GM23248 (cell line): ENCODE measurements around the gene DRAXIN. TPM values are rescaled to one million over a fixed set of nuclear protein-coding genes. Genes with fewer than 3 reads are reported as not detected.
"Not testable (repeated sequence)": the region's sequence is repeated elsewhere in the genome, so short reads cannot be mapped to it uniquely, and the experiment has no call there.

ENCODE experiments used
- DNase-seq: peaks from one replicate; pipeline ENCODE4 v3.0.0-alpha.2; 2015
- H2AFZ ChIP-seq: fragments of 200-600 bp; sonication (generic); 2 replicates; pipeline ENCODE4 v1.6.1; 2016; ENCODE audit warnings: antibody characterized with exemption
- H3F3A ChIP-seq: fragments of 200-600 bp; sonication (generic); 2 replicates; pipeline ENCODE4 v1.6.1; 2016; ENCODE audit warnings: mild to moderate bottlenecking, antibody characterized with exemption, mixed run types; ENCODE audit not compliant: insufficient read depth
- H3K27ac ChIP-seq: fragments of 200-600 bp; sonication (generic); 2 replicates; pipeline ENCODE4 v1.5.1; 2016; ENCODE audit warnings: mild to moderate bottlenecking
- H3K27me3 ChIP-seq: fragments of 200-600 bp; sonication (generic); replicated peaks from 2 replicates; pipeline ENCODE4 v1.6.1; 2016; ENCODE audit warnings: mild to moderate bottlenecking; ENCODE audit not compliant: insufficient read depth
- H3K36me3 ChIP-seq: fragments of 200-600 bp; sonication (generic); 2 replicates; pipeline ENCODE4 v1.6.1; 2016; ENCODE audit warnings: low read depth, mild to moderate bottlenecking
- H3K4me1 ChIP-seq: fragments of 200-600 bp; sonication (generic); 2 replicates; pipeline ENCODE4 v1.6.1; 2016; ENCODE audit warnings: mild to moderate bottlenecking; ENCODE audit not compliant: insufficient read depth
- H3K4me2 ChIP-seq: fragments of 200-600 bp; sonication (generic); one replicate; pipeline ENCODE4 v1.6.1; 2016; ENCODE audit warnings: mild to moderate bottlenecking; ENCODE audit not compliant: unreplicated experiment
- H3K4me3 ChIP-seq: fragments of 200-600 bp; sonication (generic); 2 replicates; pipeline ENCODE4 v1.5.1; 2016; ENCODE audit warnings: mild to moderate bottlenecking
- H3K79me2 ChIP-seq: fragments of 200-600 bp; sonication (generic); 2 replicates; pipeline ENCODE4 v1.6.1; 2016; ENCODE audit warnings: mild to moderate bottlenecking; ENCODE audit not compliant: insufficient read depth
- H3K9ac ChIP-seq: fragments of 200-600 bp; sonication (generic); 2 replicates; pipeline ENCODE4 v1.6.1; 2016; ENCODE audit warnings: mild to moderate bottlenecking
- H3K9me2 ChIP-seq: fragments of 200-600 bp; sonication (generic); 2 replicates; pipeline ENCODE4 v1.6.1; 2016; ENCODE audit warnings: mixed run types, mild to moderate bottlenecking, moderate library complexity; ENCODE audit not compliant: insufficient read depth
- H3K9me3 ChIP-seq: fragments of 200-600 bp; sonication (generic); one replicate; pipeline ENCODE4 v1.6.1; 2017; ENCODE audit warnings: low read depth
- H4K20me1 ChIP-seq: fragments of 200-600 bp; sonication (generic); 2 replicates; pipeline ENCODE4 v1.6.0; 2016; ENCODE audit not compliant: insufficient read depth
- EZH2 ChIP-seq: fragments of 200-600 bp; sonication (generic); IDR thresholded peaks from 2 replicates; pipeline ENCODE4 v1.6.1; 2018; ENCODE audit warnings: antibody characterized with exemption, mild to moderate bottlenecking; ENCODE audit not compliant: insufficient read depth, poor library complexity, severe bottlenecking
- EZH2phosphoT487 ChIP-seq: fragments of 200-600 bp; sonication (generic); IDR thresholded peaks from 2 replicates; pipeline ENCODE4 v1.6.1; 2018; ENCODE audit warnings: antibody characterized with exemption, moderate library complexity, mild to moderate bottlenecking, low read depth; ENCODE audit not compliant: insufficient read depth
- WGBS, 2 experiments: methylation state at CpG; one replicate each; pipeline ENCODE4 v1.1.6; 2015 to 2017; ENCODE audit warnings: low lambda C conversion rate in 2 of 2, low coverage in 1 of 2; ENCODE audit errors: missing lambda C conversion rate in 2 of 2; 5-methylcytosine and 5-hydroxymethylcytosine counted together
- in situ Hi-C: fragments of 300-500 bp; cut with MboI; formaldehyde crosslinking; loops from 2 replicates; pipeline ENCODE4 v1.15.0; 2020
- polyA plus RNA-seq: library from polyadenylated mRNA; unstranded; fragments of >200 nt; fragmentation: Nextera tagmentation; extraction: Ambion mirVana; gene quantifications from 2 replicates; pipeline ENCODE4 v1.2.1, GENCODE V29; 2016
- total RNA-seq: library from RNA; depleted of rRNA; stranded (reverse); fragments of >200 nt; shearing (Covaris generic); gene quantifications from 2 replicates; pipeline ENCODE4 v1.2.3, GENCODE V29; 2014; rRNA removed

DRAXIN gene
- total RNA-seq (0.11 TPM in 1 of 2 replicates, not detected in the other), polyA plus RNA-seq (0.04 and 0.06 TPM in 2 replicates)

DNA sequence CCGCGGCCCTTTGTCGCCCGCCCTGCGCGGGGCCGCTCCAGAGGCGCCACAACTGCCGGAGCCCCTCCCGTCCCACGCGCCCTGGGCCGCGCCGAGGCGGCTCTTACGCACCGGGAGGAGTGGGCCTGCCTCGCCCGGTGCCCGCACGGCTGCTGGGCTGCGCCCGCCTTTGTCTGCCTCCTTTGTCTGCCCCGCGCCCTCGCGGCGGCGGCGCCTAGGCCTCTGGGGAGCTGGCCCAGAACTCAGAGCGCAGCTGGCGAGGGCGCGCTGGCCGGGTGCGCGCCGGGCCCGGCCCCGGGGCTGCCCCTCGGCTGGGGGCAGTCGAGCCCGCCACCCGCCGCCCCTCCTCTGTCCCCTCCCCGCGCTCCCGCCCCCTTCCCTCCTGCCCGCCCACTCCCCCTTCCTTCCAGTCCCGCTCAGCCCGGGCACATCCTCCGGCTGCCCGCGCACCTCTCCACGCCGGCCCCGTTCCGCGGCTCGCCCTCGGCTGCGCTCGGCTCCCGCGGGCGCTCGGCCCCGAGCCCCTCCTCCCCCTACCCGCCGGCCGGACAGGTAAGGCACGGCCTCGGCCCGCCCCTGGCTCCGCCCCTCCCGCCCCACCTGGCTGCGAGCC lies at the start of gene DRAXIN:
Gene DRAXIN (plus strand): TSS at position 409 of the 613 bp plus-strand sequence. CDS start 14,549 bp downstream, outside the sequence.
- no peaks in the 10 kb centered on the region for H3F3A ChIP-seq
- in situ Hi-C loops: no loop called here
- no peaks in the 10 kb centered on the region for H3K9me3 ChIP-seq
- H3K27ac ChIP-seq: no peak within 1 kb of the TSS
- 1 to 3% methylated on average over 35 to 46 of the region's 78 CpGs for WGBS, 2 experiments
- no peaks in the 10 kb centered on the region for H3K79me2 ChIP-seq
- H3K27me3 ChIP-seq: peaks cover 23% of the 10 kb centered on the region
- H2AFZ ChIP-seq: no peak within 1 kb of the TSS
- peaks cover 13% of the 10 kb centered on the region for H3K4me1 ChIP-seq
- no peak within 1 kb of the TSS for H3K9ac ChIP-seq
- peak within 1 kb of the TSS; percentile 49 for H3K4me2 ChIP-seq
- peak within 1 kb of the TSS; percentile 38; the same call in 1 of the 2 replicates for H3K4me3 ChIP-seq
- no peaks in the 10 kb centered on the region for H3K36me3 ChIP-seq
- H3K9me2 ChIP-seq: no peaks in the 10 kb centered on the region
- DNase-seq: peak; percentile 24
- 0 out of 2 replicates have a peak, but pooled peaks have one; percentile 47 for TF ChIP-seq EZH2phosphoT487
- TF ChIP-seq EZH2: no peak
- no peaks in the 10 kb centered on the region for H4K20me1 ChIP-seq

GRCh38 chr1:11641776-11642305 lies 49.7 kb upstream of the DRAXIN start:
- Histone ChIP-seq H3K9ac (no peak overlapping the region), H3K36me3 (no peaks in the 10 kb centered on the region), H3K4me3 (no peak overlapping the region), H4K20me1 (no peaks in the 10 kb centered on the region), H3K27ac (no peak overlapping the region), H3F3A (no peaks in the 10 kb centered on the region), H3K79me2 (no peaks in the 10 kb centered on the region), H3K27me3 (peaks cover 16% of the 10 kb centered on the region), H3K4me1 (no peaks in the 10 kb centered on the region), H3K9me2 (no peaks in the 10 kb centered on the region), H2AFZ (no peak overlapping the region), H3K4me2 (no peak overlapping the region), H3K9me3 (no peaks in the 10 kb centered on the region)
- DNase-seq: no peak
- in situ Hi-C loops: no loop called here
- TF ChIP-seq EZH2phosphoT487 (no peak), EZH2 (no peak)
- 11 to 29% methylated on average over 4 to 5 of the region's 5 CpGs for WGBS, 2 experiments

GRCh38 chr1:11642418-11643017 lies 49.0 kb upstream of the DRAXIN start:
- H4K20me1 ChIP-seq, H3K36me3 ChIP-seq, H3K9me2 ChIP-seq, H3K4me2 ChIP-seq, H3K9ac ChIP-seq, H3K4me3 ChIP-seq, H3K27ac ChIP-seq, H3K79me2 ChIP-seq, H3K4me1 ChIP-seq, H3F3A ChIP-seq, in situ Hi-C loops, H2AFZ ChIP-seq, H3K9me3 ChIP-seq: not testable (repeated sequence)
- peaks cover 16% of the 10 kb centered on the region for H3K27me3 ChIP-seq
- peak; percentile 67 for DNase-seq
- WGBS, 2 experiments: 53 to 54% methylated on average over 18 of the region's 18 CpGs

DNA sequence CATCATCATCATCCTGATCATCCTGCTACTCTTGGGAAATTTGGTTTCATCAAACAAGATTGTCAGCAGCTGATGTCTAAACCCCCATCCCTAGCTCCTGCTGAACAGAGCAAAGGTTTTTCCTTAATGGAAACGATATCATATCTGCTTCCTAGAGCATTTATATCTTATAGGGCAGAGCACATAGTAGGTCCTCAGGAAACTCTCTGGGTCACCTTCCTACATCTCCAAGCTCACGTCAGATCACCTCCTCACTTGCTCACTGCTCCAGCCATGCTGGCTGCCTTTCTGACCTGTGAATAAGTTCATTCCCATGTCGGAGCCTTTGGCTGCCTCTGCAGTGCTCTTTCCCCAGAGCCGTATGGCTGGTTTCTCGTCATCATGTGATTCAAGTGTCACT lies 47.7 kb upstream of the DRAXIN start:
- Histone ChIP-seq H3K9me3 (no peaks in the 10 kb centered on the region), H3K27me3 (peaks cover 11% of the 10 kb centered on the region), H3K36me3 (no peaks in the 10 kb centered on the region), H3K79me2 (no peaks in the 10 kb centered on the region), H3K9me2 (no peaks in the 10 kb centered on the region), H2AFZ (no peak overlapping the region), H3K4me1 (no peaks in the 10 kb centered on the region), H4K20me1 (no peaks in the 10 kb centered on the region), H3K4me3 (no peak overlapping the region), H3K27ac (no peak overlapping the region), H3K4me2 (no peak overlapping the region), H3K9ac (no peak overlapping the region), H3F3A (no peaks in the 10 kb centered on the region)
- no peak for DNase-seq
- WGBS, 2 experiments: 34 to 36% methylated on average over 5 of the region's 5 CpGs
- TF ChIP-seq EZH2 (no peak), EZH2phosphoT487 (no peak)
- in situ Hi-C loops: no loop called here
